Activated CD8-positive, alpha-beta T cell treated with anti-CD3 and anti-CD28 coated beads, Interleukin-2, amount 10 ng/mL, durations not matched to agents 7 days and 5 days (primary cell): ENCODE results near the gene HSPB8. TPM values are rescaled to one million over a fixed set of nuclear protein-coding genes. Genes with fewer than 3 reads are reported as not detected.

Experiments
- total RNA-seq, 2 experiments: library from RNA; stranded (reverse); gene quantifications; one replicate each; pipeline ENCODE4 v1.2.3, GENCODE V29; 2021

HSPB8 gene
- total RNA-seq, 2 experiments from 2014 or later, result not detected

Other genes starting within 250 kb of the HSPB8 start
- gene SRRM4, start 197.4 kb upstream of the HSPB8 start, total RNA-seq, result not detected
- gene CCDC60, start 155.8 kb downstream of the HSPB8 start, total RNA-seq, result not detected